HG03039 (cell line): Measurements from ENCODE around the gene ASPG.

Experiments
- ATAC-seq: cut with Tn5 transposase; IDR thresholded peaks from one replicate; pipeline ENCODE4 v1.9.1; 2021; ENCODE audit warnings: mild to moderate bottlenecking, moderate library complexity; ENCODE audit not compliant: unreplicated experiment

The ASPG gene

GRCh38 chr14:104092931-104093365 lies 7.4 kb downstream of the ASPG start:
- ATAC-seq, result no peak

GRCh38 chr14:104093366-104094055 lies 8.0 kb downstream of the ASPG start:
- no peak for ATAC-seq

- no peak for ATAC-seq
Observed at GRCh38 chr14:104094056-104094708, 8.7 kb downstream of the ASPG start.

GRCh38 chr14:104094709-104095425 lies 9.4 kb downstream of the ASPG start:
- no peak for ATAC-seq

GRCh38 chr14:104095426-104096310 lies 10.2 kb downstream of the ASPG start:
- ATAC-seq, result no peak

GRCh38 chr14:104096318-104096717 lies 10.8 kb downstream of the ASPG start:
- no peak for ATAC-seq

- ATAC-seq, result no peak
Observed at GRCh38 chr14:104096751-104097700, 11.5 kb downstream of the ASPG start.

- no peak for ATAC-seq
Observed at GRCh38 chr14:104098272-104099095, 13.0 kb downstream of the ASPG start.

GRCh38 chr14:104099096-104100041 lies 13.9 kb downstream of the ASPG start:
- ATAC-seq, result no peak

- no peak for ATAC-seq
Observed at GRCh38 chr14:104100171-104101085, 14.9 kb downstream of the ASPG start.

GRCh38 chr14:104101086-104101621 lies 15.7 kb downstream of the ASPG start:
- ATAC-seq, result no peak

GRCh38 chr14:104101651-104102281 lies 16.3 kb downstream of the ASPG start:
- ATAC-seq, result no peak

GRCh38 chr14:104102282-104102914 lies 16.9 kb downstream of the ASPG start:
- ATAC-seq, result no peak

GRCh38 chr14:104103061-104103445 lies 17.6 kb downstream of the ASPG start:
- ATAC-seq, result no peak

GRCh38 chr14:104103446-104104075 lies 18.1 kb downstream of the ASPG start:
- no peak for ATAC-seq
